Endothelial cell of umbilical vein (primary cell): ENCODE results near the gene MCU. TPM values are rescaled to one million over a fixed set of nuclear protein-coding genes. Genes with fewer than 3 reads are reported as not detected.

Experiments
- BruUV-seq: library from RNA; stranded (reverse); fragments of 400-500 nt; replicated peaks from 2 replicates; lab custom pipeline; 2021; lab: Mats Ljungman, UMichigan
- CTCF ChIA-PET: fragments of 300-600, 350-600 bp; sonication (Branson Sonifier 250); formaldehyde crosslinking; loops from one replicate; lab custom pipeline; 2021; ENCODE audit warnings: antibody characterized with exemption, inconsistent platforms; lab: Charles Lee
- POLR2A ChIA-PET: fragments of 300-600, 350-600 bp; sonication (Branson Sonifier 250); formaldehyde crosslinking; loops from one replicate; lab custom pipeline; 2021; ENCODE audit warnings: antibody characterized with exemption, inconsistent platforms; lab: Charles Lee
- DNase-seq: peaks from one replicate; pipeline ENCODE4 v3.0.0-alpha.2; 2011; ENCODE audit warnings: low read depth, low spot score
- FAIRE-seq: peaks from 2 replicates; lab custom pipeline; 2011; peaks lifted over from hg19 to GRCh38; lab: Jason Lieb, UNC
- H2AFZ ChIP-seq: 2 replicates; pipeline ENCODE4 v1.6.0; 2012; ENCODE audit warnings: low read depth, low read length, control low read depth, inconsistent platforms
- H3K27ac ChIP-seq: 2 replicates; pipeline ENCODE4 v1.5.1; 2011; ENCODE audit warnings: low read depth, mild to moderate bottlenecking, control low read depth, low read length, moderate library complexity; ENCODE audit not compliant: insufficient read depth
- H3K27me3 ChIP-seq, 2 experiments: 2 replicates each; pipeline versions ENCODE4 v1.6.0 to v1.6.1; 2011; ENCODE audit warnings: low read length in 2 of 2, mixed read lengths in 1 of 2; ENCODE audit not compliant: control insufficient read depth in 2 of 2, insufficient read depth in 2 of 2
- H3K36me3 ChIP-seq, 2 experiments: 2 replicates in 1 of 2; 3 replicates in 1 of 2; pipeline ENCODE4 v1.5.1; 2011; ENCODE audit warnings: low read length in 2 of 2, mild to moderate bottlenecking in 1 of 2, moderate library complexity in 1 of 2; ENCODE audit not compliant: control insufficient read depth in 2 of 2, insufficient read depth in 2 of 2; ENCODE audit errors: extremely low read depth in 1 of 2
- H3K4me1 ChIP-seq: 3 replicates; pipeline ENCODE4 v1.5.1; 2011; ENCODE audit warnings: mild to moderate bottlenecking, low read length; ENCODE audit not compliant: control insufficient read depth, insufficient read depth; ENCODE audit errors: extremely low read depth
- H3K4me2 ChIP-seq: 2 replicates; pipeline ENCODE4 v1.6.1; 2011; ENCODE audit warnings: low read length, control low read depth, mixed read lengths; ENCODE audit not compliant: insufficient read depth
- H3K4me3 ChIP-seq, 3 experiments: fragments of 200-600 bp in 1 of 3; sonication (generic), shearing (Covaris generic) in 1 of 3; replicated peaks in 1 of 3; 2 replicates each; pipeline ENCODE4 v1.5.1; 2011 to 2016; ENCODE audit warnings: control low read depth in 3 of 3, low read length in 3 of 3, mild to moderate bottlenecking in 2 of 3, inconsistent platforms in 1 of 3, low read depth in 1 of 3, moderate library complexity in 1 of 3; ENCODE audit not compliant: insufficient read depth in 1 of 3
- H3K79me2 ChIP-seq: 2 replicates; pipeline ENCODE4 v1.6.0; 2012; ENCODE audit warnings: low read length, inconsistent platforms; ENCODE audit not compliant: control insufficient read depth, insufficient read depth
- H3K9ac ChIP-seq: replicated peaks from 2 replicates; pipeline ENCODE3; 2011; ENCODE audit warnings: low read length, control low read depth; ENCODE audit not compliant: insufficient read depth; ENCODE audit errors: extremely low read depth
- H3K9me1 ChIP-seq: replicated peaks from 3 replicates; pipeline ENCODE4 v1.6.0; 2011; ENCODE audit warnings: mild to moderate bottlenecking, low read length; ENCODE audit not compliant: control insufficient read depth, insufficient read depth; ENCODE audit errors: extremely low read depth
- H3K9me3 ChIP-seq: replicated peaks from 2 replicates; pipeline ENCODE4 v1.5.1; 2012; ENCODE audit warnings: low read length, inconsistent platforms; ENCODE audit not compliant: control insufficient read depth, insufficient read depth
- H4K20me1 ChIP-seq: replicated peaks from 2 replicates; pipeline ENCODE3; 2011; ENCODE audit warnings: mild to moderate bottlenecking, low read length; ENCODE audit not compliant: control insufficient read depth, insufficient read depth; ENCODE audit errors: extremely low read depth
- MYC ChIP-seq: IDR thresholded peaks from one replicate; pipeline ENCODE4 v1.6.1; 2011; ENCODE audit warnings: mild to moderate bottlenecking, low read depth, low read length
- POLR2A ChIP-seq: IDR thresholded peaks from 2 replicates; pipeline ENCODE4 v1.6.1; 2012; ENCODE audit warnings: low read depth, mild to moderate bottlenecking, control low read depth, low read length
- POLR2AphosphoS5 ChIP-seq: IDR thresholded peaks from 2 replicates; pipeline ENCODE4 v1.6.1; 2012; ENCODE audit warnings: low read depth, mild to moderate bottlenecking, control low read depth, low read length, moderate library complexity; ENCODE audit not compliant: insufficient read depth
- dilution Hi-C: fragments of 300-500 bp; cut with MboI; formaldehyde crosslinking; loops from one replicate; pipeline ENCODE4 v1.15.0; 2019; ENCODE audit warnings: low sequenced_read_pairs; ENCODE audit not compliant: extremely low pct_ligation_motif_present
- intact Hi-C: fragments of 100-400 bp; cut with micrococcal nuclease; formaldehyde crosslinking; loops from one replicate; pipeline ENCODE4 v1.10.0; 2022
- polyA plus RNA-seq, 4 experiments: library from polyadenylated mRNA; depleted of rRNA in 3 of 4; stranded (reverse) in 3 of 4; unstranded in 1 of 4; fragments of >200 nt; gene quantifications; 2 replicates each; pipeline versions ENCODE4 v1.2.1 to v1.2.3, GENCODE V29; 2011 to 2012; ENCODE audit warnings: missing spikeins in 1 of 4
- total RNA-seq: library from RNA; stranded (reverse); gene quantifications from 2 replicates; pipeline ENCODE4 v1.2.3, GENCODE V29; 2021
- TF ChIP-seq, protein P1 (sequence below), 2 donors: IDR thresholded peaks; 1 replicate in 1 of 2; 2 replicates in 1 of 2; pipeline ENCODE4 v1.5.1; 2011; ENCODE audit warnings: low read length in 2 of 2, mild to moderate bottlenecking in 2 of 2, moderate library complexity in 2 of 2, control low read depth in 1 of 2, inconsistent platforms in 1 of 2, low read depth in 1 of 2; ENCODE audit not compliant: insufficient read depth in 1 of 2; ENCODE audit errors: extremely low read depth in 1 of 2

MCU gene
- total and polyA plus RNA-seq, 2 donors (not counting 3 experiments of a cell fraction or from before 2014, with no cell fraction given) = 25.2 to 37.2 TPM

DNA sequence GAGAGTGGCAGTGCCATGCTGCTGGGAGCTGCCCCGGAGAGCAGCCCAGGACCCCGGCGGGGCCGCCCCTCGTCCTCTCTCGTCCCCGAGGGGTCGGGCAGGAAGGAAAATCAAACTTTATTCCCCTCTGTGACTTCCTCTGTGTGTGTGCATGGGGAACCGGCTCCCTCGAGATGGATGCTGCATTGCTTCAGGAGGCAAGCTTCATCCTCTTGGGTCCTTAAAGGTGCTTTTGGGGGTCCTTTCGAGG lies 726 bp downstream of the MCU start:
- H2AFZ ChIP-seq = peak overlapping the region; percentile 91
- H3K9me1 ChIP-seq = no peaks in the 10 kb centered on the region
- TF ChIP-seq POLR2AphosphoS5 (no peak), MYC (no peak), POLR2A (no peak)
- TF ChIP-seq, protein P1, sequence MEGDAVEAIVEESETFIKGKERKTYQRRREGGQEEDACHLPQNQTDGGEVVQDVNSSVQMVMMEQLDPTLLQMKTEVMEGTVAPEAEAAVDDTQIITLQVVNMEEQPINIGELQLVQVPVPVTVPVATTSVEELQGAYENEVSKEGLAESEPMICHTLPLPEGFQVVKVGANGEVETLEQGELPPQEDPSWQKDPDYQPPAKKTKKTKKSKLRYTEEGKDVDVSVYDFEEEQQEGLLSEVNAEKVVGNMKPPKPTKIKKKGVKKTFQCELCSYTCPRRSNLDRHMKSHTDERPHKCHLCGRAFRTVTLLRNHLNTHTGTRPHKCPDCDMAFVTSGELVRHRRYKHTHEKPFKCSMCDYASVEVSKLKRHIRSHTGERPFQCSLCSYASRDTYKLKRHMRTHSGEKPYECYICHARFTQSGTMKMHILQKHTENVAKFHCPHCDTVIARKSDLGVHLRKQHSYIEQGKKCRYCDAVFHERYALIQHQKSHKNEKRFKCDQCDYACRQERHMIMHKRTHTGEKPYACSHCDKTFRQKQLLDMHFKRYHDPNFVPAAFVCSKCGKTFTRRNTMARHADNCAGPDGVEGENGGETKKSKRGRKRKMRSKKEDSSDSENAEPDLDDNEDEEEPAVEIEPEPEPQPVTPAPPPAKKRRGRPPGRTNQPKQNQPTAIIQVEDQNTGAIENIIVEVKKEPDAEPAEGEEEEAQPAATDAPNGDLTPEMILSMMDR (IDR thresholded peaks at IDR 0.05; ENCODE audit: extremely low read depth in 1 of 2, insufficient read depth in 1 of 2, low read depth in 1 of 2, low read length in 2 of 2) = no peak
- H3K27me3 ChIP-seq = no peaks in the 10 kb centered on the region
- H3K9me3 ChIP-seq = no peaks in the 10 kb centered on the region
- dilution Hi-C loops = loop anchor here (10.0 kb wide), 1 partner anchor 168 kb away; no protein-coding TSS in a partner anchor
- no TSS peak for BruUV-seq
- peak overlapping the region; percentile 81 for H3K9ac ChIP-seq
- FAIRE-seq = no peak
- no peak for DNase-seq
- peak overlapping the region; percentile 98 for H3K4me2 ChIP-seq
- no peaks in the 10 kb centered on the region for H3K36me3 ChIP-seq
- H3K4me1 ChIP-seq = peaks cover 28% of the 10 kb centered on the region
- intact Hi-C loops = loop anchor here (1.0 to 5.0 kb wide), 5 partner anchors 66 to 368 kb away; partner anchors contain the start of gene MICU1
- peaks cover 4% of the 10 kb centered on the region for H4K20me1 ChIP-seq
- ChIA-PET POLR2A (interaction anchor here (0.5 to 2.3 kb wide), 4 partner anchors 16 to 331 kb away, joined by 3 to 12 read pairs (median 4); partner anchors contain the start of gene MICU1), CTCF (interaction anchor here (0.8 to 10.1 kb wide), 13 partner anchors 10 to 369 kb away, joined by 3 to 133 read pairs (median 5); partner anchors contain the start of gene MICU1)
- H3K27ac ChIP-seq = peak overlapping the region; percentile 58
- peak overlapping the region; percentile 74 to 98 (median 79) for H3K4me3 ChIP-seq
- H3K79me2 ChIP-seq = peaks cover 43% of the 10 kb centered on the region
